HepG2 (cell line): ENCODE results near the gene PRDX2. TPM values are rescaled to one million over a fixed set of nuclear protein-coding genes. Genes with fewer than 3 reads are reported as not detected.

Source experiments
- ATF7-NPFF ChIP-seq: sonication (generic); formaldehyde crosslinking; IDR thresholded peaks from 2 replicates; pipeline ENCODE4 v1.8.1; 2023; ENCODE audit warnings: mild to moderate bottlenecking, low read depth, missing genetic modification reagents, moderate library complexity
- BRCA1 ChIP-seq: sonication (generic); formaldehyde crosslinking; IDR thresholded peaks from 2 replicates; pipeline ENCODE4 v1.4.0; 2020; ENCODE audit warnings: missing genetic modification reagents
- DNMT3B ChIP-seq: conservative IDR thresholded peaks from 2 replicates; pipeline ENCODE4 v1.6.1; 2016; ENCODE audit warnings: missing biosample characterization, control low read depth
- ELF1 ChIP-seq: sonication (generic); formaldehyde crosslinking; IDR thresholded peaks from 2 replicates; pipeline ENCODE4 v1.4.0; 2020; ENCODE audit warnings: missing genetic modification reagents
- ETS1 ChIP-seq: sonication (generic); formaldehyde crosslinking; IDR thresholded peaks from 2 replicates; pipeline ENCODE4 v1.4.0; 2020; ENCODE audit warnings: missing genetic modification reagents
- FOXK1 ChIP-seq: sonication (generic); formaldehyde crosslinking; IDR thresholded peaks from 2 replicates; pipeline ENCODE4 v1.4.0; 2020; ENCODE audit warnings: low read depth, missing genetic modification reagents, borderline replicate concordance
- HDAC6 ChIP-seq: fragments of 200-600 bp; sonication (generic); IDR thresholded peaks from 2 replicates; pipeline ENCODE4 v1.7.0; 2017; ENCODE audit warnings: mild to moderate bottlenecking, antibody characterized with exemption, low read length, low read depth
- HIC2 ChIP-seq: sonication (generic); formaldehyde crosslinking; IDR thresholded peaks from 2 replicates; pipeline ENCODE4 v1.9.0; 2022; ENCODE audit warnings: low read depth, missing genetic modification reagents
- HOXA9 ChIP-seq: sonication (generic); formaldehyde crosslinking; IDR thresholded peaks from 2 replicates; pipeline ENCODE4 v1.8.1; 2022; ENCODE audit warnings: missing genetic modification reagents, mild to moderate bottlenecking, moderate library complexity, borderline replicate concordance
- KLF9 ChIP-seq: IDR thresholded peaks from 2 replicates; pipeline ENCODE4 v1.6.1; 2016; ENCODE audit warnings: low read depth
- MAZ ChIP-seq, 2 experiments: sonication (generic) in 1 of 2; formaldehyde crosslinking in 1 of 2; IDR thresholded peaks; 2 replicates each; pipeline versions ENCODE4 v1.5.0 to v1.6.1; 2012 to 2020; ENCODE audit warnings: low read depth in 2 of 2, mild to moderate bottlenecking in 2 of 2, borderline replicate concordance in 1 of 2, improper control_type of control experiment in 1 of 2, low read length in 1 of 2, missing genetic modification reagents in 1 of 2, moderate library complexity in 1 of 2
- MTERF4 ChIP-seq: sonication (generic); formaldehyde crosslinking; IDR thresholded peaks from 2 replicates; pipeline ENCODE4 v1.8.0; 2023; ENCODE audit warnings: mild to moderate bottlenecking, missing genetic modification reagents
- NAIF1 ChIP-seq: sonication (generic); formaldehyde crosslinking; IDR thresholded peaks from 2 replicates; pipeline ENCODE4 v1.5.0; 2020; ENCODE audit warnings: mild to moderate bottlenecking, missing genetic modification reagents, borderline replicate concordance
- PAWR ChIP-seq: sonication (generic); formaldehyde crosslinking; IDR thresholded peaks from 2 replicates; pipeline ENCODE4 v1.4.0; 2020; ENCODE audit warnings: missing genetic modification reagents, mild to moderate bottlenecking, borderline replicate concordance
- RBFOX2 ChIP-seq: fragments of 200-400 bp; formaldehyde crosslinking; IDR thresholded peaks from 2 replicates; pipeline ENCODE4 v1.6.1; 2017; ENCODE audit warnings: low read depth, mild to moderate bottlenecking, low read length
- REXO4 ChIP-seq: sonication (generic); formaldehyde crosslinking; IDR thresholded peaks from 2 replicates; pipeline ENCODE4 v1.8.0; 2022; ENCODE audit warnings: missing genetic modification reagents, mild to moderate bottlenecking, borderline replicate concordance
- SKIL ChIP-seq: sonication (generic); formaldehyde crosslinking; IDR thresholded peaks from 2 replicates; pipeline ENCODE4 v1.8.0; 2022; ENCODE audit warnings: missing genetic modification reagents, mild to moderate bottlenecking, moderate library complexity, borderline replicate concordance
- SP2 ChIP-seq: sonication (generic); formaldehyde crosslinking; IDR thresholded peaks from 2 replicates; pipeline ENCODE4 v1.5.1; 2020; ENCODE audit warnings: mild to moderate bottlenecking, missing genetic modification reagents
- TOPORS ChIP-seq: sonication (generic); formaldehyde crosslinking; IDR thresholded peaks from 2 replicates; pipeline ENCODE4 v1.8.0; 2023; ENCODE audit warnings: mild to moderate bottlenecking, missing genetic modification reagents
- ZBTB7A ChIP-seq: sonication (generic); formaldehyde crosslinking; IDR thresholded peaks from 2 replicates; pipeline ENCODE4 v1.8.0; 2022; ENCODE audit warnings: mild to moderate bottlenecking, missing genetic modification reagents
- ZNF550 ChIP-seq: sonication (generic); formaldehyde crosslinking; IDR thresholded peaks from 2 replicates; pipeline ENCODE4 v1.4.0; 2020; ENCODE audit warnings: mild to moderate bottlenecking, missing genetic modification reagents, borderline replicate concordance
- ZNF619 ChIP-seq: sonication (generic); formaldehyde crosslinking; IDR thresholded peaks from 2 replicates; pipeline ENCODE4 v1.4.0; 2020; ENCODE audit warnings: mild to moderate bottlenecking, missing genetic modification reagents
- polyA plus RNA-seq, 8 experiments: library from polyadenylated mRNA; depleted of rRNA in 3 of 8; stranded (reverse) in 7 of 8; unstranded in 1 of 8; fragments of >200 nt; fragmentation: Illumina TruSeq in 4 of 8; extraction: Trizol in 4 of 8; gene quantifications; 2 replicates each; pipeline versions ENCODE4 v1.2.1 to v1.2.3, GENCODE V29; 2011 to 2016; ENCODE audit warnings: low read depth in 4 of 8, missing spikeins in 1 of 8, mixed read lengths in 1 of 8; ENCODE audit not compliant: insufficient read depth in 1 of 8
- total RNA-seq, 5 experiments: library from RNA; depleted of rRNA; stranded (reverse); fragments of >200 nt; fragmentation: Illumina TruSeq; extraction: Trizol; gene quantifications; 2 replicates each; pipeline ENCODE4 v1.2.3, GENCODE V29; 2016; ENCODE audit warnings: low read depth in 1 of 5

The PRDX2 gene
- total and polyA plus RNA-seq, 2 of the 13 experiments (the other 11 are each of a cell fraction or from before 2014, with no cell fraction given), result 218 to 381 TPM

GRCh38 chr19:12790628-12791344 lies 10.8 kb downstream of the PRDX2 start (continued):
- TF ChIP-seq ATF7-NPFF (CRISPR knock-in tag), result no peak
- TF ChIP-seq HDAC6, result no peak
- TF ChIP-seq PAWR (CRISPR knock-in tag), result no peak
- TF ChIP-seq ZBTB7A (CRISPR knock-in tag), result no peak
- no peak for TF ChIP-seq BRCA1 (CRISPR knock-in tag)
- no peak for TF ChIP-seq SKIL (CRISPR knock-in tag)
- no peak for TF ChIP-seq FOXK1 (CRISPR knock-in tag)
- TF ChIP-seq ZNF619, result no peak
- no peak for TF ChIP-seq ELF1 (CRISPR knock-in tag)
- TF ChIP-seq HIC2 (CRISPR knock-in tag), result no peak
- TF ChIP-seq DNMT3B, result no peak
- no peak for TF ChIP-seq NAIF1
- TF ChIP-seq HOXA9 (CRISPR knock-in tag), result no peak
- no peak for TF ChIP-seq ZNF550 (CRISPR knock-in tag)
- no peak for TF ChIP-seq SP2 (CRISPR knock-in tag)
- peak; percentile 73; the same call in 1 of the 2 replicates for TF ChIP-seq TOPORS (CRISPR knock-in tag)
- no peak for TF ChIP-seq REXO4 (CRISPR knock-in tag)
- TF ChIP-seq MTERF4 (CRISPR knock-in tag), result no peak
- no peak for TF ChIP-seq ETS1 (CRISPR knock-in tag)
- TF ChIP-seq RBFOX2, result no peak
- TF ChIP-seq MAZ (IDR thresholded peaks at IDR 0.05; ENCODE audit: borderline replicate concordance, low read depth, low read length), result no peak
- no peak for TF ChIP-seq MAZ (CRISPR knock-in tag; IDR thresholded peaks at IDR 0.05; ENCODE audit: low read depth)
- TF ChIP-seq KLF9 (CRISPR knock-in tag), result no peak
